Fibroblast of skin of back (primary cell): ENCODE results near the gene RETREG3.
"Not testable (repeated sequence)": the region's sequence is repeated elsewhere in the genome, so short reads cannot be mapped to it uniquely, and the experiment has no call there.

Experiments
- DNase-seq: peaks from one replicate; pipeline ENCODE4 v3.0.0-alpha.2; 2013

The RETREG3 gene

GRCh38 chr17:42612013-42612412 is 2.8 kb upstream of the RETREG3 start:
- DNase-seq, result no peak

GRCh38 chr17:42609814-42610801 is 934 bp upstream of the RETREG3 start:
- not testable (repeated sequence) for DNase-seq

- peak; percentile 14 for DNase-seq
Measured at GRCh38 chr17:42608305-42609181, 631 bp downstream of the RETREG3 start.

GRCh38 chr17:42607769-42608168 is 1.4 kb downstream of the RETREG3 start:
- DNase-seq, result no peak

GRCh38 chr17:42603318-42603717 is 5.9 kb downstream of the RETREG3 start:
- DNase-seq, result no peak

- no peak for DNase-seq
Measured at GRCh38 chr17:42598905-42599304, 10.3 kb downstream of the RETREG3 start.

- DNase-seq, result no peak
Measured at GRCh38 chr17:42596386-42596785, 12.8 kb downstream of the RETREG3 start.

- DNase-seq, result no peak
Measured at GRCh38 chr17:42591411-42591810, 17.8 kb downstream of the RETREG3 start.

GRCh38 chr17:42590886-42591285 is 18.3 kb downstream of the RETREG3 start:
- DNase-seq, result no peak

- DNase-seq, result no peak
Measured at GRCh38 chr17:42586514-42587230, 22.5 kb downstream of the RETREG3 start.

GRCh38 chr17:42585353-42585752 is 23.8 kb downstream of the RETREG3 start:
- no peak for DNase-seq

- no peak for DNase-seq
Measured at GRCh38 chr17:42584880-42585279, 24.3 kb downstream of the RETREG3 start.

- DNase-seq, result no peak
Measured at GRCh38 chr17:42581744-42582270, 27.4 kb downstream of the RETREG3 start.

- DNase-seq, result no peak
Measured at GRCh38 chr17:42579794-42580551, 29.2 kb downstream of the RETREG3 start.

GRCh38 chr17:42578282-42578869 is 30.8 kb downstream of the RETREG3 start:
- peak; percentile 72 for DNase-seq

GRCh38 chr17:42577532-42578281 is 31.5 kb downstream of the RETREG3 start, which contains the start of gene PSMC3IP:
PSMC3IP (minus strand) TSS chr17:42577729; CDS start chr17:42577686, 43 bp downstream.
- DNase-seq, result peak; percentile 95

- no peak for DNase-seq
Measured at GRCh38 chr17:42577140-42577531, 32.0 kb downstream of the RETREG3 start.

- DNase-seq, result no peak
Measured at GRCh38 chr17:42574463-42574862, 34.7 kb downstream of the RETREG3 start.

GRCh38 chr17:42573095-42573494 is 36.1 kb downstream of the RETREG3 start:
- DNase-seq, result no peak
